A549 (cell line): ENCODE data around the gene TECPR2.

Experiments
- CBX8 ChIP-seq: fragments of 200-600 bp; sonication (generic); IDR thresholded peaks from 2 replicates; pipeline ENCODE4 v1.6.1; 2016
- CHD2 ChIP-seq: fragments of 150-350 bp; IDR thresholded peaks from 2 replicates; pipeline ENCODE4 v1.6.1; 2014; ENCODE audit warnings: low read length; ENCODE audit not compliant: partially characterized antibody
- ESRRA ChIP-seq: fragments of 150-350 bp; IDR thresholded peaks from 2 replicates; pipeline ENCODE4 v1.6.1; 2014; ENCODE audit warnings: mild to moderate bottlenecking, low read length, borderline replicate concordance
- HDAC2 ChIP-seq: fragments of 200-600 bp; sonication (generic); IDR thresholded peaks from 2 replicates; pipeline ENCODE4 v1.6.1; 2016
- JUNB ChIP-seq: fragments of >200 bp; sonication (Bioruptor Twin); formaldehyde crosslinking; IDR thresholded peaks from 2 replicates; pipeline ENCODE4 v1.6.1; 2016
- MAFK ChIP-seq: fragments of 450-650 bp; IDR thresholded peaks from 2 replicates; pipeline ENCODE4 v1.6.1; 2014; ENCODE audit not compliant: partially characterized antibody
- MAZ ChIP-seq: fragments of 150-350 bp; IDR thresholded peaks from 2 replicates; pipeline ENCODE4 v1.6.1; 2014; ENCODE audit warnings: antibody characterized with exemption, low read depth, low read length, borderline replicate concordance
- NFE2L2 ChIP-seq: fragments of 150-350 bp; conservative IDR thresholded peaks from 2 replicates; pipeline ENCODE4 v1.6.1; 2014; ENCODE audit warnings: low read length
- POLR2A ChIP-seq: IDR thresholded peaks from 2 replicates; pipeline ENCODE4 v1.6.1; 2012; ENCODE audit warnings: mild to moderate bottlenecking, low read length
- SREBF2 ChIP-seq: fragments of 450-650 bp; IDR thresholded peaks from 2 replicates; pipeline ENCODE4 v1.6.1; 2014; ENCODE audit warnings: mild to moderate bottlenecking, moderate library complexity
- TP53 ChIP-seq: fragments of 250-450 bp; sonication (Bioruptor Pico); IDR thresholded peaks from 2 replicates; pipeline ENCODE4 v1.5.0; 2021; ENCODE audit warnings: mild to moderate bottlenecking, moderate library complexity
- USF2 ChIP-seq: fragments of 450-650 bp; IDR thresholded peaks from 2 replicates; pipeline ENCODE4 v1.6.1; 2014; ENCODE audit warnings: antibody characterized with exemption
- TF ChIP-seq, protein P1 (sequence below): fragments of 250-450 bp; sonication (Bioruptor Pico); IDR thresholded peaks from 2 replicates; pipeline ENCODE4 v1.5.0; 2021; ENCODE audit warnings: mild to moderate bottlenecking, moderate library complexity, borderline replicate concordance
- TF ChIP-seq, protein P2 (sequence below): fragments of >200 bp; sonication (Bioruptor Twin); formaldehyde crosslinking; IDR thresholded peaks from 3 replicates; pipeline ENCODE4 v1.5.1; 2016

DNA sequence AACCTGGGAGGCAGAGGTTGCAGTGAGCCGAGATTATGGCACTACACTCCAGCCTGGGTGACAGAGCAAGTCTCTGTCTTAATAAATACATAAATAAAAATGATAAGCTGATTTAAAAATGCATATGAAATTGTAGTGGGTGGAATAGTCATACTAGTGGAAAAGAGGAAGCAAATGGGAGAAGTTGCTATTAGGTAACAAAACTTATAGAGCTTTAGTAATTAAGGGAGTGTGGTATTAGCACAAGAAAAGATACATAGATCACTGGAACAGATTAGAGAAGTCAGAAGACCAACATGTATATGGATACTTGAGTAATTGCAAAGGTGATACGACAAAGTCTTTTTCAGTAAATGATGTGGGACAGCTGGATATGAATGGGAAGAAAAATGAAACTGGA is 26.5 kb downstream of the TECPR2 start:
- TF ChIP-seq USF2: no peak
- TF ChIP-seq, protein P1, sequence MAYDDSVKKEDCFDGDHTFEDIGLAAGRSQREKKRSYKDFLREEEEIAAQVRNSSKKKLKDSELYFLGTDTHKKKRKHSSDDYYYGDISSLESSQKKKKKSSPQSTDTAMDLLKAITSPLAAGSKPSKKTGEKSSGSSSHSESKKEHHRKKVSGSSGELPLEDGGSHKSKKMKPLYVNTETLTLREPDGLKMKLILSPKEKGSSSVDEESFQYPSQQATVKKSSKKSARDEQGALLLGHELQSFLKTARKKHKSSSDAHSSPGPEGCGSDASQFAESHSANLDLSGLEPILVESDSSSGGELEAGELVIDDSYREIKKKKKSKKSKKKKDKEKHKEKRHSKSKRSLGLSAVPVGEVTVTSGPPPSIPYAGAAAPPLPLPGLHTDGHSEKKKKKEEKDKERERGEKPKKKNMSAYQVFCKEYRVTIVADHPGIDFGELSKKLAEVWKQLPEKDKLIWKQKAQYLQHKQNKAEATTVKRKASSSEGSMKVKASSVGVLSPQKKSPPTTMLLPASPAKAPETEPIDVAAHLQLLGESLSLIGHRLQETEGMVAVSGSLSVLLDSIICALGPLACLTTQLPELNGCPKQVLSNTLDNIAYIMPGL: no peak
- TF ChIP-seq, protein P2, sequence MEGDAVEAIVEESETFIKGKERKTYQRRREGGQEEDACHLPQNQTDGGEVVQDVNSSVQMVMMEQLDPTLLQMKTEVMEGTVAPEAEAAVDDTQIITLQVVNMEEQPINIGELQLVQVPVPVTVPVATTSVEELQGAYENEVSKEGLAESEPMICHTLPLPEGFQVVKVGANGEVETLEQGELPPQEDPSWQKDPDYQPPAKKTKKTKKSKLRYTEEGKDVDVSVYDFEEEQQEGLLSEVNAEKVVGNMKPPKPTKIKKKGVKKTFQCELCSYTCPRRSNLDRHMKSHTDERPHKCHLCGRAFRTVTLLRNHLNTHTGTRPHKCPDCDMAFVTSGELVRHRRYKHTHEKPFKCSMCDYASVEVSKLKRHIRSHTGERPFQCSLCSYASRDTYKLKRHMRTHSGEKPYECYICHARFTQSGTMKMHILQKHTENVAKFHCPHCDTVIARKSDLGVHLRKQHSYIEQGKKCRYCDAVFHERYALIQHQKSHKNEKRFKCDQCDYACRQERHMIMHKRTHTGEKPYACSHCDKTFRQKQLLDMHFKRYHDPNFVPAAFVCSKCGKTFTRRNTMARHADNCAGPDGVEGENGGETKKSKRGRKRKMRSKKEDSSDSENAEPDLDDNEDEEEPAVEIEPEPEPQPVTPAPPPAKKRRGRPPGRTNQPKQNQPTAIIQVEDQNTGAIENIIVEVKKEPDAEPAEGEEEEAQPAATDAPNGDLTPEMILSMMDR: no peak
- no peak for TF ChIP-seq POLR2A
- TF ChIP-seq ESRRA: no peak
- no peak for TF ChIP-seq CHD2
- no peak for TF ChIP-seq HDAC2
- TF ChIP-seq MAFK: no peak
- TF ChIP-seq JUNB: no peak
- TF ChIP-seq SREBF2: no peak
- no peak for TF ChIP-seq NFE2L2
- TF ChIP-seq CBX8: no peak
- TF ChIP-seq MAZ: no peak
- no peak for TF ChIP-seq TP53 (CRISPR knock-in tag)
